ENCODE data around the gene CNGA3.

DNA sequence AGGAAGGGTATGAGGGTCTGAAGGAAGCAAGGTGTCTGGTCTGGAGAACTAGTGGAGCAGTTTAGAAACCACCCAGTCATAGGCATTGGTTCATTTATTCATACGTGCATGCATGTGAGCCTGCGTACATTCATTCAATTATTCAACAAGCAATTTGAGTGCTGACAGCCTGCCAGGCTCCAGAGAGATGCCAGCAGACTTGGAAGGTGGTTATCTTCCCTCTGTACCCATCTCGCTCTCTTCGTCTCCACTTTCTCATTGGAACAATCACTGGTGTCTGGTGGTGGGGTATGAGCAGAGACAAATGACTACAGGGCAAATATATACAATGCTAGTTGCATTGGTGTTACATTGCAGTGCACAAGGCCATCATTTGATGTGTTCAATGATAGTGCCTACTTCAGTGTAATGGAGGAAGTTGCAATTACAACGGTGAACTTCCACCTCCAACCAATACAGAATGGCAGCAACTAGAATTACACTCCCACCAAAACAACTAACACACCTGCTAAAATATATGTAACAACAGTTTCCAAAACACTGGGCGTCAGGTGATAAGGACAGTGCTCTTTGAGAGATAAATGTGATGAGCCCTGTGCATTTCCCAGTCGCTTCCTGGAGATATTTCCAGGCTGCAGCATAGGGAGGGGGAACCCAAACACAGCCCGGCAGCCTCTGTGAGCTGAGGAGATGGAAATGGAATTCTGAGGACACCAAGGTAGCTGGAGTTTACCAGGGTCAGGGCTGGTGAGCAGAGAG, 32.6 kb upstream of the CNGA3 start:
- TF ChIP-seq, protein P1, sequence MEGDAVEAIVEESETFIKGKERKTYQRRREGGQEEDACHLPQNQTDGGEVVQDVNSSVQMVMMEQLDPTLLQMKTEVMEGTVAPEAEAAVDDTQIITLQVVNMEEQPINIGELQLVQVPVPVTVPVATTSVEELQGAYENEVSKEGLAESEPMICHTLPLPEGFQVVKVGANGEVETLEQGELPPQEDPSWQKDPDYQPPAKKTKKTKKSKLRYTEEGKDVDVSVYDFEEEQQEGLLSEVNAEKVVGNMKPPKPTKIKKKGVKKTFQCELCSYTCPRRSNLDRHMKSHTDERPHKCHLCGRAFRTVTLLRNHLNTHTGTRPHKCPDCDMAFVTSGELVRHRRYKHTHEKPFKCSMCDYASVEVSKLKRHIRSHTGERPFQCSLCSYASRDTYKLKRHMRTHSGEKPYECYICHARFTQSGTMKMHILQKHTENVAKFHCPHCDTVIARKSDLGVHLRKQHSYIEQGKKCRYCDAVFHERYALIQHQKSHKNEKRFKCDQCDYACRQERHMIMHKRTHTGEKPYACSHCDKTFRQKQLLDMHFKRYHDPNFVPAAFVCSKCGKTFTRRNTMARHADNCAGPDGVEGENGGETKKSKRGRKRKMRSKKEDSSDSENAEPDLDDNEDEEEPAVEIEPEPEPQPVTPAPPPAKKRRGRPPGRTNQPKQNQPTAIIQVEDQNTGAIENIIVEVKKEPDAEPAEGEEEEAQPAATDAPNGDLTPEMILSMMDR (IDR thresholded peaks at IDR 0.05; ENCODE audit: extremely low read depth in 1 of 2, insufficient read depth in 1 of 2, low read depth in 1 of 2, low read length in 2 of 2) = no peak
- TF ChIP-seq EZH2 (IDR thresholded peaks at IDR 0.05; ENCODE audit: borderline replicate concordance, low read depth, low read length, severe bottlenecking) = no peak
- TF ChIP-seq, protein P2, sequence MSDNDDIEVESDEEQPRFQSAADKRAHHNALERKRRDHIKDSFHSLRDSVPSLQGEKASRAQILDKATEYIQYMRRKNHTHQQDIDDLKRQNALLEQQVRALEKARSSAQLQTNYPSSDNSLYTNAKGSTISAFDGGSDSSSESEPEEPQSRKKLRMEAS (IDR thresholded peaks at IDR 0.05; ENCODE audit: insufficient read depth, insufficient read length) = no peak
